Peyer's patch (tissue), 4 donors: ENCODE results near the gene DAB1. TPM values are rescaled to one million over a fixed set of nuclear protein-coding genes. Genes with fewer than 3 reads are reported as not detected.

Source experiments
- DNase-seq, 3 donors: peaks; one replicate each; pipeline ENCODE4 v3.0.0-alpha.2; 2017 to 2019
- H3K27ac ChIP-seq, 4 donors: fragments of 200-600 bp; sonication (generic); one replicate each; pipeline ENCODE4 v1.5.1; 2016 to 2019
- H3K27me3 ChIP-seq, 2 donors: fragments of 200-600 bp; sonication (generic); one replicate each; pipeline ENCODE4 v1.5.1; 2019
- H3K36me3 ChIP-seq, 3 donors: fragments of 200-600 bp; sonication (generic); one replicate each; pipeline ENCODE4 v1.5.1; 2016 to 2019
- H3K4me1 ChIP-seq, 4 donors: fragments of 200-600 bp; sonication (generic); one replicate each; pipeline ENCODE4 v1.5.1; 2016 to 2019
- H3K4me3 ChIP-seq, 4 donors: fragments of 200-600 bp; sonication (generic); 1 replicate in 3 of 4; 2 replicates in 1 of 4; pipeline ENCODE4 v1.5.1; 2016 to 2019; ENCODE audit warnings: mild to moderate bottlenecking in 1 of 4
- H3K9me3 ChIP-seq, 4 donors: fragments of 200-600 bp; sonication (generic); one replicate each; pipeline ENCODE4 v1.5.1; 2016 to 2019; ENCODE audit warnings: mild to moderate bottlenecking in 1 of 4
- CTCF ChIP-seq, 6 experiments: fragments of 450-650 bp in 4 of 6; fragments of 200-600 bp in 2 of 6; sonication (generic) in 1 of 6; IDR thresholded peaks; one replicate each; pipeline ENCODE4 v1.5.1; 2017 to 2019; ENCODE audit warnings: antibody characterized with exemption in 6 of 6, mild to moderate bottlenecking in 3 of 6, moderate library complexity in 1 of 6
- POLR2A ChIP-seq, 2 donors: fragments of 450-650 bp; IDR thresholded peaks; one replicate each; pipeline ENCODE4 v1.5.1; 2017; ENCODE audit warnings: antibody characterized with exemption in 2 of 2, mild to moderate bottlenecking in 2 of 2, moderate library complexity in 2 of 2
- total RNA-seq, 4 donors: library from RNA; depleted of rRNA; stranded (reverse); fragments of >200 nt; gene quantifications; one replicate each; pipeline ENCODE4 v1.1.0, GENCODE V29; 2016

DAB1 gene
- total RNA-seq, 4 donors from 2014 or later, result 4.1 to 75.3 (median 63.9) TPM

GRCh38 chr1:57013522-57013921, 410.3 kb downstream of the DAB1 start:
- Histone ChIP-seq H3K4me1 (no peaks in the 10 kb centered on the region), H3K9me3 (no peaks in the 10 kb centered on the region), H3K27me3 (no peaks in the 10 kb centered on the region), H3K4me3 (no peak overlapping the region), H3K27ac (no peak overlapping the region), H3K36me3 (no peaks in the 10 kb centered on the region)
- no peak for DNase-seq
- TF ChIP-seq POLR2A (IDR thresholded peaks at IDR 0.05) (no peak), CTCF (IDR thresholded peaks at IDR 0.05) (no peak)

- Histone ChIP-seq H3K36me3 (no peaks in the 10 kb centered on the region), H3K27me3 (no peaks in the 10 kb centered on the region), H3K9me3 (no peaks in the 10 kb centered on the region), H3K4me1 (no peaks in the 10 kb centered on the region), H3K27ac (no peak overlapping the region), H3K4me3 (no peak overlapping the region)
- no peak for DNase-seq
- TF ChIP-seq POLR2A (IDR thresholded peaks at IDR 0.05), result no peak
- TF ChIP-seq CTCF (IDR thresholded peaks at IDR 0.05), result no peak
These were observed 411.5 kb downstream of the DAB1 start for GRCh38 chr1:57012315-57012714.

GRCh38 chr1:57010511-57010910, 413.3 kb downstream of the DAB1 start:
- Histone ChIP-seq H3K4me3 (no peak overlapping the region), H3K36me3 (no peaks in the 10 kb centered on the region), H3K27ac (no peak overlapping the region), H3K9me3 (no peaks in the 10 kb centered on the region), H3K27me3 (no peaks in the 10 kb centered on the region), H3K4me1 (no peaks in the 10 kb centered on the region)
- no peak for TF ChIP-seq POLR2A (IDR thresholded peaks at IDR 0.05)
- no peak for TF ChIP-seq CTCF (IDR thresholded peaks at IDR 0.05)
- DNase-seq, result no peak

GRCh38 chr1:57007948-57008347, 415.9 kb downstream of the DAB1 start:
- TF ChIP-seq CTCF (IDR thresholded peaks at IDR 0.05) (no peak), POLR2A (IDR thresholded peaks at IDR 0.05) (no peak)
- no peak for DNase-seq

GRCh38 chr1:57007472-57007871, 416.4 kb downstream of the DAB1 start:
- no peaks in the 10 kb centered on the region for H3K9me3 ChIP-seq
- DNase-seq, result no peak
- H3K4me3 ChIP-seq, result no peak overlapping the region
- TF ChIP-seq CTCF (IDR thresholded peaks at IDR 0.05) (no peak), POLR2A (IDR thresholded peaks at IDR 0.05) (no peak)
- no peaks in the 10 kb centered on the region for H3K36me3 ChIP-seq
- no peak overlapping the region for H3K27ac ChIP-seq
- H3K4me1 ChIP-seq, result no peaks in the 10 kb centered on the region
- no peaks in the 10 kb centered on the region for H3K27me3 ChIP-seq

More at GRCh38 chr1:57007948-57008347, 415.9 kb downstream of the DAB1 start:
- Histone ChIP-seq H3K4me1 (no peaks in the 10 kb centered on the region), H3K36me3 (no peaks in the 10 kb centered on the region), H3K27ac (no peak overlapping the region), H3K9me3 (no peaks in the 10 kb centered on the region), H3K4me3 (no peak overlapping the region), H3K27me3 (no peaks in the 10 kb centered on the region)
